CD14-positive monocyte (primary cell): ENCODE results near the gene MAP7D1. TPM values are rescaled to one million over a fixed set of nuclear protein-coding genes. Genes with fewer than 3 reads are reported as not detected.
A peak's percentile ranks its signal among the peaks of the same experiment; 100 is the strongest.

ENCODE experiments used
- DNase-seq, 3 donors: peaks; one replicate each; pipeline ENCODE4 v3.0.0-alpha.2; 2011 to 2022
- H2AFZ ChIP-seq: 2 replicates; pipeline ENCODE4 v1.6.0; 2012; ENCODE audit warnings: mild to moderate bottlenecking, low read depth, low read length, inconsistent platforms; ENCODE audit not compliant: insufficient read depth, poor library complexity, severe bottlenecking
- H3K27ac ChIP-seq, 2 donors: 1 replicate in 1 of 2; 2 replicates in 1 of 2; pipeline ENCODE4 v1.5.1; 2012 to 2013; ENCODE audit warnings: low read length in 2 of 2, control low read depth in 1 of 2, inconsistent platforms in 1 of 2, low read depth in 1 of 2, mild to moderate bottlenecking in 1 of 2
- H3K27me3 ChIP-seq, 2 donors: one replicate each; pipeline versions ENCODE4 v1.6.0 to v1.6.1; 2011 to 2013; ENCODE audit warnings: low read length in 2 of 2; ENCODE audit not compliant: control insufficient read depth in 2 of 2, insufficient read depth in 2 of 2
- H3K36me3 ChIP-seq, 2 donors: replicated peaks in 1 of 2; 1 replicate in 1 of 2; 2 replicates in 1 of 2; pipeline versions ENCODE4 v1.5.1 to v1.6.1; 2012 to 2013; ENCODE audit warnings: low read length in 2 of 2, control low read depth in 1 of 2, inconsistent platforms in 1 of 2, mild to moderate bottlenecking in 1 of 2; ENCODE audit not compliant: insufficient read depth in 2 of 2, control insufficient read depth in 1 of 2
- H3K4me1 ChIP-seq, 2 donors: 1 replicate in 1 of 2; 2 replicates in 1 of 2; pipeline versions ENCODE4 v1.5.1 to v1.6.1; 2012 to 2013; ENCODE audit warnings: low read length in 2 of 2, control low read depth in 1 of 2, inconsistent platforms in 1 of 2, mild to moderate bottlenecking in 1 of 2, moderate library complexity in 1 of 2; ENCODE audit not compliant: insufficient read depth in 2 of 2, control insufficient read depth in 1 of 2
- H3K4me2 ChIP-seq: replicated peaks from 2 replicates; pipeline ENCODE3; 2012; ENCODE audit warnings: low read length, moderate library complexity, mild to moderate bottlenecking; ENCODE audit not compliant: poor library complexity, severe bottlenecking; ENCODE audit errors: extremely low read depth
- H3K4me3 ChIP-seq, 3 experiments: fragments of 200-600 bp in 1 of 3; sonication (generic) in 1 of 3; replicated peaks in 1 of 3; 1 replicate in 2 of 3; 2 replicates in 1 of 3; pipeline ENCODE4 v1.5.1; 2011 to 2013; ENCODE audit warnings: low read length in 3 of 3, mild to moderate bottlenecking in 3 of 3, control low read depth in 2 of 3, low read depth in 2 of 3, inconsistent platforms in 1 of 3, moderate library complexity in 1 of 3
- H3K79me2 ChIP-seq: 2 replicates; pipeline ENCODE4 v1.6.0; 2012; ENCODE audit warnings: mild to moderate bottlenecking, control low read depth, inconsistent platforms, low read length, moderate library complexity; ENCODE audit not compliant: insufficient read depth
- H3K9ac ChIP-seq: 2 replicates; pipeline ENCODE4 v1.6.0; 2017; ENCODE audit warnings: low read length, mild to moderate bottlenecking; ENCODE audit not compliant: insufficient read depth, poor library complexity, severe bottlenecking
- H3K9me3 ChIP-seq, 2 donors: replicated peaks in 1 of 2; 1 replicate in 1 of 2; 2 replicates in 1 of 2; pipeline versions ENCODE4 v1.5.1 to v1.6.1; 2012 to 2013; ENCODE audit warnings: low read length in 2 of 2, control low read depth in 1 of 2; ENCODE audit not compliant: control insufficient read depth in 1 of 2, insufficient read depth in 1 of 2
- H4K20me1 ChIP-seq: 2 replicates; pipeline ENCODE4 v1.6.0; 2012; ENCODE audit warnings: mild to moderate bottlenecking, low read length, control low read depth, moderate library complexity; ENCODE audit not compliant: insufficient read depth
- H3K27ac Mint-ChIP-seq, 7 donors: one replicate each; pipeline ENCODE4 v1.8.0; 2020; ENCODE audit warnings: mild to moderate bottlenecking in 7 of 7, mixed read lengths in 7 of 7, moderate library complexity in 6 of 7, inconsistent platforms in 2 of 7
- H3K27me3 Mint-ChIP-seq, 3 donors: one replicate each; pipeline ENCODE4 v1.8.0; 2021 to 2022; ENCODE audit warnings: low read depth in 3 of 3, mild to moderate bottlenecking in 3 of 3, mixed read lengths in 3 of 3, moderate library complexity in 3 of 3, inconsistent platforms in 1 of 3
- H3K36me3 Mint-ChIP-seq, 2 donors: one replicate each; pipeline ENCODE4 v1.8.0; 2020; ENCODE audit warnings: mixed read lengths in 2 of 2, inconsistent platforms in 1 of 2, mild to moderate bottlenecking in 1 of 2
- H3K4me1 Mint-ChIP-seq: one replicate; pipeline ENCODE4 v1.8.0; 2020; ENCODE audit warnings: mild to moderate bottlenecking, mixed read lengths
- H3K4me3 Mint-ChIP-seq, 2 donors: one replicate each; pipeline ENCODE4 v1.8.0; 2020; ENCODE audit warnings: mild to moderate bottlenecking in 2 of 2, mixed read lengths in 2 of 2, moderate library complexity in 1 of 2
- H3K9me3 Mint-ChIP-seq, 7 donors: one replicate each; pipeline ENCODE4 v1.8.0; 2020 to 2022; ENCODE audit warnings: mixed read lengths in 7 of 7, mild to moderate bottlenecking in 6 of 7, moderate library complexity in 6 of 7, inconsistent platforms in 2 of 7
- CTCF ChIP-seq: fragments of 200-600 bp; IDR thresholded peaks from one replicate; pipeline ENCODE4 v1.8.0; 2022; ENCODE audit warnings: antibody characterized with exemption, mild to moderate bottlenecking
- WGBS: methylation state at CpG from one replicate; pipeline ENCODE4 v1.1.5; 2013; ENCODE audit warnings: missing lambda C conversion rate; ENCODE audit not compliant: insufficient coverage; 5-methylcytosine and 5-hydroxymethylcytosine counted together
- intact Hi-C, 2 donors: fragments of 100-400 bp; cut with micrococcal nuclease; formaldehyde crosslinking; loops; one replicate each; pipeline versions ENCODE4 v1.15.0 to v1.15.1; 2023
- polyA plus RNA-seq, 3 donors: library from polyadenylated mRNA; depleted of rRNA in 1 of 3; unstranded in 2 of 3; stranded (reverse) in 1 of 3; fragments of 300-500 nt in 2 of 3; fragments of >200 nt in 1 of 3; fragmentation: Illumina TruSeq in 2 of 3; gene quantifications; 1 replicate in 2 of 3; 2 replicates in 1 of 3; pipeline ENCODE4 v1.2.3, GENCODE V29; 2012 to 2021

Gene MAP7D1
- polyA plus RNA-seq, 3 donors, result 12.3 to 153 (median 13.6) TPM

- H3K36me3 ChIP-seq, result no peaks in the 10 kb centered on the region
- Mint-ChIP-seq H3K36me3 (no peaks in the 10 kb centered on the region), H3K27me3 (peaks cover 0 to 6% (median 0%) of the 10 kb centered on the region in 3 donors), H3K4me3 (peak overlapping the region in 1 of 2 donors; percentile 67), H3K4me1 (peaks cover 22% of the 10 kb centered on the region), H3K27ac (peak overlapping the region; percentile 87 to 98 (median 97)), H3K9me3 (peaks cover 0 to 2% (median 0%) of the 10 kb centered on the region in 7 donors)
- H3K9me3 ChIP-seq, result no peaks in the 10 kb centered on the region
- WGBS, result 58% methylated on average over 3 of the region's 3 CpGs
- intact Hi-C loops, result no loop called here
- no peaks in the 10 kb centered on the region for H3K27me3 ChIP-seq
- H3K4me2 ChIP-seq, result peak overlapping the region; percentile 61
- H3K9ac ChIP-seq, result peak overlapping the region; percentile 54
- peak overlapping the region; percentile 90 for H2AFZ ChIP-seq
- no peak for TF ChIP-seq CTCF
- DNase-seq, result no peak
- H3K27ac ChIP-seq, result peak overlapping the region; percentile 87 to 92
- H3K4me1 ChIP-seq, result peaks cover 20 to 23% of the 10 kb centered on the region in 2 donors
- H3K4me3 ChIP-seq, result peak overlapping the region in 1 of 3 experiments; percentile 54
- H4K20me1 ChIP-seq, result no peaks in the 10 kb centered on the region
- H3K79me2 ChIP-seq, result no peaks in the 10 kb centered on the region
These were observed 47.1 kb downstream of the MAP7D1 start for GRCh38 chr1:36203027-36203553.

GRCh38 chr1:36203554-36204346 lies 47.8 kb downstream of the MAP7D1 start:
- H3K27me3 ChIP-seq, result no peaks in the 10 kb centered on the region
- peak overlapping the region in 1 of 3 experiments; percentile 54 for H3K4me3 ChIP-seq
- H3K27me3 Mint-ChIP-seq, result peaks cover 0 to 6% (median 3%) of the 10 kb centered on the region in 3 donors
- intact Hi-C loops, result no loop called here
- peak overlapping the region; percentile 54 for H3K9ac ChIP-seq
- DNase-seq, result peak; percentile 86 to 90 (median 87)
- no peak for TF ChIP-seq CTCF
- no peaks in the 10 kb centered on the region for H3K9me3 ChIP-seq
- peak overlapping the region; percentile 87 to 92 for H3K27ac ChIP-seq
- peak overlapping the region; percentile 61 for H3K4me2 ChIP-seq
- H3K4me3 Mint-ChIP-seq, result peak overlapping the region in 1 of 2 donors; percentile 67
- no peaks in the 10 kb centered on the region for H4K20me1 ChIP-seq
- H2AFZ ChIP-seq, result peak overlapping the region; percentile 90
- WGBS, result 15% methylated on average over 4 of the region's 10 CpGs
- H3K36me3 Mint-ChIP-seq, result no peaks in the 10 kb centered on the region
- H3K4me1 Mint-ChIP-seq, result peaks cover 22% of the 10 kb centered on the region
- H3K27ac Mint-ChIP-seq, result peak overlapping the region; percentile 87 to 98 (median 97)
- no peaks in the 10 kb centered on the region for H3K79me2 ChIP-seq
- H3K36me3 ChIP-seq, result no peaks in the 10 kb centered on the region
- H3K4me1 ChIP-seq, result peaks cover 20 to 23% of the 10 kb centered on the region in 2 donors
- H3K9me3 Mint-ChIP-seq, result peaks cover 0 to 2% (median 0%) of the 10 kb centered on the region in 7 donors
